Body of pancreas (tissue), 4 donors: ENCODE data around the gene S100B.

Source experiments
- CTCF ChIP-seq, 7 experiments: fragments of 450-650 bp in 4 of 7; fragments of 200-600 bp in 3 of 7; sonication (generic) in 3 of 7; IDR thresholded peaks; one replicate each; pipeline ENCODE4 v1.5.1; 2016 to 2019; ENCODE audit warnings: antibody characterized with exemption in 7 of 7
- POLR2A ChIP-seq, 3 donors: fragments of 450-650 bp; IDR thresholded peaks; one replicate each; pipeline ENCODE4 v1.6.1; 2016; ENCODE audit warnings: antibody characterized with exemption in 3 of 3, mild to moderate bottlenecking in 2 of 3

GRCh38 chr21:46650476-46651098 is 45.7 kb upstream of the S100B start:
- TF ChIP-seq POLR2A (IDR thresholded peaks at IDR 0.05): peak in 1 of 3 donors; percentile 29
- no peak for TF ChIP-seq CTCF (IDR thresholded peaks at IDR 0.05)
